ENCODE measurements around the gene RNASE11. TPM values are rescaled to one million over a fixed set of nuclear protein-coding genes. Genes with fewer than 3 reads are reported as not detected.
A peak's percentile ranks its signal among the peaks of the same experiment; 100 is the strongest.
"Not testable (repeated sequence)": the region's sequence is repeated elsewhere in the genome, so short reads cannot be mapped to it uniquely, and the experiment has no call there.

The RNASE11 gene
- total RNA-seq, 4 donors from 2014 or later = not detected

DNA sequence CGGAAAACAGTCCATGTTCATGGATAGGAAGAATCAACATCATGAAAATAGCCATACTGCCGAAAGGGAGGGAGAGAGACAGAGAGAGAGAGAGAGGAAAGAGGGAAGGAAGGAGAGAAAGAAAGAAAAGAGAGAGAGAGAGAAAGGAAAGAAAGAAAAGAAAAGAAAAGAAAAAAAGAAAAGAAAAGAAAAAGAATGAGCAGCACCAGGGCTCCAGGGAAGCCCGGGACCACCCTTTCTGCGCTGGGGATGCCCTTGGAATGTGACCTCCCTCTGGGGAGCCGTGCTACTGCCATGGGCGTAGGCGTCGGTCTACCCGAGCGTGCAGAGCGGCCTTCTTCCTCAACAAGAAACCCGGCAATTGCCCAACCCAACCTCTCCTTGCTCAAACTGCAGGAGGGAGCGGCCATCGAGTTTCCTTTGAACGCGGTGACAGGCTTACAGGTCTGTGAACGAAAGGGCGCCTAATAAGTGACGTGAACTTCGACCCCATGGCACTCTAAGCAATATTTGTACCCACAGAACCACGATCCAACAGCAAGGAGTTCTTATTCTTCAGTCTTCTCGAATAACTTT is 36.8 kb upstream of the RNASE11 start:
- no peak overlapping the region for H3K27ac ChIP-seq
- DNase-seq = peak; percentile 71 to 76
- peaks cover 16% of the 10 kb centered on the region for H3K27me3 ChIP-seq
- H3K4me1 ChIP-seq = peaks cover 0 to 4% of the 10 kb centered on the region in 2 donors
- no peaks in the 10 kb centered on the region for H3K36me3 ChIP-seq
- intact Hi-C loops (cut with DNase I) = loop anchor here (5.0 kb wide), 1 partner anchor 53 kb away; no protein-coding TSS in a partner anchor
- H3K9me3 ChIP-seq = no peaks in the 10 kb centered on the region
- H3K4me3 ChIP-seq (replicated peaks in 1 of 3) = no peak overlapping the region
- WGBS, 2 donors = 7 to 13% methylated on average over 22 of the region's 22 CpGs
- TF ChIP-seq POLR2A (IDR thresholded peaks at IDR 0.05) = no peak
- TF ChIP-seq, protein P1, sequence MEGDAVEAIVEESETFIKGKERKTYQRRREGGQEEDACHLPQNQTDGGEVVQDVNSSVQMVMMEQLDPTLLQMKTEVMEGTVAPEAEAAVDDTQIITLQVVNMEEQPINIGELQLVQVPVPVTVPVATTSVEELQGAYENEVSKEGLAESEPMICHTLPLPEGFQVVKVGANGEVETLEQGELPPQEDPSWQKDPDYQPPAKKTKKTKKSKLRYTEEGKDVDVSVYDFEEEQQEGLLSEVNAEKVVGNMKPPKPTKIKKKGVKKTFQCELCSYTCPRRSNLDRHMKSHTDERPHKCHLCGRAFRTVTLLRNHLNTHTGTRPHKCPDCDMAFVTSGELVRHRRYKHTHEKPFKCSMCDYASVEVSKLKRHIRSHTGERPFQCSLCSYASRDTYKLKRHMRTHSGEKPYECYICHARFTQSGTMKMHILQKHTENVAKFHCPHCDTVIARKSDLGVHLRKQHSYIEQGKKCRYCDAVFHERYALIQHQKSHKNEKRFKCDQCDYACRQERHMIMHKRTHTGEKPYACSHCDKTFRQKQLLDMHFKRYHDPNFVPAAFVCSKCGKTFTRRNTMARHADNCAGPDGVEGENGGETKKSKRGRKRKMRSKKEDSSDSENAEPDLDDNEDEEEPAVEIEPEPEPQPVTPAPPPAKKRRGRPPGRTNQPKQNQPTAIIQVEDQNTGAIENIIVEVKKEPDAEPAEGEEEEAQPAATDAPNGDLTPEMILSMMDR (IDR thresholded peaks at IDR 0.05) = no peak

- TF ChIP-seq, protein P1 (IDR thresholded peaks at IDR 0.05) = no peak
- TF ChIP-seq POLR2A (IDR thresholded peaks at IDR 0.05) = no peak
- Histone ChIP-seq H3K27ac (no peak overlapping the region), H3K4me1 (peaks cover 0 to 4% of the 10 kb centered on the region in 2 donors), H3K9me3 (no peaks in the 10 kb centered on the region), H3K36me3 (no peaks in the 10 kb centered on the region), H3K27me3 (peaks cover 11% of the 10 kb centered on the region), H3K4me3 (replicated peaks in 1 of 3) (no peak overlapping the region)
- 43 to 44% methylated on average over 15 of the region's 15 CpGs for WGBS, 2 donors
- intact Hi-C loops (cut with DNase I) = loop anchor here (5.0 kb wide), 1 partner anchor 54 kb away; no protein-coding TSS in a partner anchor
- DNase-seq = no peak
Observed at GRCh38 chr14:20623798-20624197, 36.0 kb upstream of the RNASE11 start.

GRCh38 chr14:20622816-20623291 is 35.1 kb upstream of the RNASE11 start:
- DNase-seq = no peak
- Histone ChIP-seq H3K4me1 (peaks cover 0 to 4% of the 10 kb centered on the region in 2 donors), H3K27ac (no peak overlapping the region), H3K4me3 (replicated peaks in 1 of 3) (no peak overlapping the region), H3K27me3 (peaks cover 7% of the 10 kb centered on the region), H3K36me3 (no peaks in the 10 kb centered on the region), H3K9me3 (no peaks in the 10 kb centered on the region)
- intact Hi-C loops (cut with DNase I) = loop anchor here (5.0 kb wide), 1 partner anchor 54 kb away; no protein-coding TSS in a partner anchor
- 13 to 25% methylated on average over 28 to 29 of the region's 29 CpGs for WGBS, 2 donors
- TF ChIP-seq, protein P1 (IDR thresholded peaks at IDR 0.05) = no peak
- no peak for TF ChIP-seq POLR2A (IDR thresholded peaks at IDR 0.05)

DNA sequence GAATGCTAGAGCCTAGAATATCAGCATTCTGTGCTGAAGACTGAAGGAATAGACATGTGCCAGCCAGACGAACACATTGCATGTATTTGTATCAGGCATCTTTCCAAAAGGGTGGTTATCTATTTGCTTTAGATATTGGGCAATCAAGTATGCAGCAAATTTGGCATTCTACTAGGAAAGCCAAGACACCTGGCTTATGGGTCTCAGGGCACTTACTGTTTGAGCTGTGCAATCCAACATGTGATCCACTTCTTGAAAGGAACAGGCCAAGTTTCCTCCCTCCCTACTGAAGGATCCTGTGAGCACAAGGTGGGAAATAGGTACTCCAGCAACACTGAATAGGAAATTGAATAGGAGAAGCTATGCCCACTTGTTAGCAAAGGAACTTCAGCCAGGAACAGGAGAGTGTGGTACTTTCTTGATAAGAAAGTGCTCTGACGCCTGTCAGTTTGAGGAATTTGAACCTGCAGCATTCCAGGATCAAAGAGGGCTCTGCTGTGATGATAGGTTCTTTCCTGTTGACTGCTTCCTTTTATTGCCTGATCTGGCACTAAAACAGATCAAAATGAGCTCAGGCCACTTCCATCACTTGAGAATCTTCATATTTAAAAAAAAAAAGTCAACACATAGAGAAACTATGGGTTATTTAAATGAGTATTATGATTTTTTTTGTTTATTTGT is 33.1 kb upstream of the RNASE11 start:
- intact Hi-C loops (cut with DNase I) = loop anchor here (5.0 kb wide), 1 partner anchor 56 kb away; no protein-coding TSS in a partner anchor
- WGBS, 2 donors = 66 to 86% methylated on average over 2 of the region's 2 CpGs

GRCh38 chr14:20619688-20620087 is 31.9 kb upstream of the RNASE11 start:
- 88 to 89% methylated on average over 6 of the region's 6 CpGs for WGBS, 2 donors
- not testable (repeated sequence) for H3K36me3 ChIP-seq; H3K27me3 ChIP-seq; H3K4me3 ChIP-seq (replicated peaks in 1 of 3); H3K4me1 ChIP-seq; DNase-seq; H3K27ac ChIP-seq; H3K9me3 ChIP-seq
- intact Hi-C loops (cut with DNase I) = loop anchor here (5.0 kb wide), 1 partner anchor 58 kb away; no protein-coding TSS in a partner anchor

More for the DNA sequence above, 33.1 kb upstream of the RNASE11 start:
- H3K9me3 ChIP-seq = no peaks in the 10 kb centered on the region
- TF ChIP-seq, protein P1 (IDR thresholded peaks at IDR 0.05) = no peak
- no peaks in the 10 kb centered on the region for H3K36me3 ChIP-seq
- H3K27ac ChIP-seq = no peak overlapping the region
- H3K27me3 ChIP-seq = peaks cover under 1% of the 10 kb centered on the region
- no peak for DNase-seq
- no peak overlapping the region for H3K4me3 ChIP-seq (replicated peaks in 1 of 3)
- no peaks in the 10 kb centered on the region for H3K4me1 ChIP-seq
